ENCODE measurements around the gene WNK4. TPM values are rescaled to one million over a fixed set of nuclear protein-coding genes. Genes with fewer than 3 reads are reported as not detected.
A peak's percentile ranks its signal among the peaks of the same experiment; 100 is the strongest.

The WNK4 gene
- polyA plus RNA-seq, 1 experiment: 2.9 TPM

DNA sequence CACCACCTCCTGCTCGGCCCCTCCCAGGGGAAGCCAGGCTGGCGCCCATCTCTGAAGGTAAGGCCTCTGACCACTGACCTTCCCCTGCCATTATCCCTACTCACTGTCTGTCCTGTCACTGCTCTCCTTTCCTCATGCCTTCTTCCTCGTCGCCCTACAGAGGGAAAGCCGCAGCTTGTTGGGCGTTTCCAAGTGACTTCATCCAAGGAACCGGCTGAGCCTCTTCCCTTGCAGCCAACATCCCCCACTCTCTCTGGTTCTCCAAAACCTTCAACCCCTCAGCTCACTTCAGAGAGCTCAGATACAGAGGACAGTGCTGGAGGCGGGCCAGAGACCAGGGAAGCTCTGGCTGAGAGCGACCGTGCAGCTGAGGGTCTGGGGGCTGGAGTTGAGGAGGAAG lies 15.1 kb downstream of the WNK4 start:
- CTCF ChIA-PET: interaction anchor here (1.0 to 2.4 kb wide), 2 partner anchors 9 to 142 kb away, joined by 4 to 6 read pairs; no protein-coding TSS in a partner anchor
- TF ChIP-seq, protein P1, sequence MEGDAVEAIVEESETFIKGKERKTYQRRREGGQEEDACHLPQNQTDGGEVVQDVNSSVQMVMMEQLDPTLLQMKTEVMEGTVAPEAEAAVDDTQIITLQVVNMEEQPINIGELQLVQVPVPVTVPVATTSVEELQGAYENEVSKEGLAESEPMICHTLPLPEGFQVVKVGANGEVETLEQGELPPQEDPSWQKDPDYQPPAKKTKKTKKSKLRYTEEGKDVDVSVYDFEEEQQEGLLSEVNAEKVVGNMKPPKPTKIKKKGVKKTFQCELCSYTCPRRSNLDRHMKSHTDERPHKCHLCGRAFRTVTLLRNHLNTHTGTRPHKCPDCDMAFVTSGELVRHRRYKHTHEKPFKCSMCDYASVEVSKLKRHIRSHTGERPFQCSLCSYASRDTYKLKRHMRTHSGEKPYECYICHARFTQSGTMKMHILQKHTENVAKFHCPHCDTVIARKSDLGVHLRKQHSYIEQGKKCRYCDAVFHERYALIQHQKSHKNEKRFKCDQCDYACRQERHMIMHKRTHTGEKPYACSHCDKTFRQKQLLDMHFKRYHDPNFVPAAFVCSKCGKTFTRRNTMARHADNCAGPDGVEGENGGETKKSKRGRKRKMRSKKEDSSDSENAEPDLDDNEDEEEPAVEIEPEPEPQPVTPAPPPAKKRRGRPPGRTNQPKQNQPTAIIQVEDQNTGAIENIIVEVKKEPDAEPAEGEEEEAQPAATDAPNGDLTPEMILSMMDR (IDR thresholded peaks at IDR 0.05; ENCODE audit: insufficient read depth, low read depth, low read length): no peak
- Histone ChIP-seq H3K4me3 (ENCODE audit: low read depth, low read length) (no peak overlapping the region), H3K27me3 (ENCODE audit: control insufficient read depth, insufficient read depth, low read length) (no peaks in the 10 kb centered on the region), H3K36me3 (ENCODE audit: control insufficient read depth, insufficient read depth, low read length) (peaks cover 4% of the 10 kb centered on the region; the same call in 1 of the 2 replicates)
- POLR2A ChIA-PET: interaction anchor here (0.6 kb wide), 1 partner anchor 1031 kb away, joined by 21 read pairs; no protein-coding TSS in a partner anchor
- DNase-seq (ENCODE audit: low read depth): no peak

DNA sequence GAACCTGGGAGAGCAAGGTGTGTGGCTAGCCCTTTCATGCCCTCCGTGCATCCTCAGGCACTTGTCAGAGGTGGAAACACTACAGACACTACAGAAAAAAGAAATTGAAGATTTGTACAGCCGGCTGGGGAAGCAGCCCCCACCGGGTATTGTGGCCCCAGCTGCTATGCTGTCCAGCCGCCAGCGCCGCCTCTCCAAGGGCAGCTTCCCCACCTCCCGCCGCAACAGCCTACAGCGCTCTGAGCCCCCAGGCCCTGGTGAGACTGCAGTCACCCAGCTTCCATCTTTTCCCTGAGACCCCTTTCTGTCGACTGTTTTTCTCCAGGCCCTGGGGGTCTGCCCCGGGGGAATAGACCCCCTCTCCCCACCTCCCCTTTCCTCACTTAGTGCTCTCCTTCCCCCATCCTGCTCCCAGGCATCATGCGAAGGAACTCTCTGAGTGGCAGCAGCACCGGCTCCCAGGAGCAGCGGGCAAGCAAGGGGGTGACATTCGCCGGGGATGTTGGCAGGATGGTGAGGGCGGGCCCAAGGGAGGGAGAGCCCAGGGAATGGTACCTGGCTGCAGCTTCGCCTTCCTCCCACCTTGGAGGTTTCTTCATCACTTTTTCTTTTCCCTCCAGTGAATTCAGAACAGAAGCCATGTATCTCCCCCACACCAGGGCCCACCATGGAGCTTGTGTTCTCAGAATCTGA lies 15.8 kb downstream of the WNK4 start:
- ChIA-PET CTCF (interaction anchor here (1.3 to 2.4 kb wide), 3 partner anchors 10 to 28 kb away, joined by 5 to 8 read pairs (median 6); partner anchors contain the start of gene BECN1), POLR2A (no interaction called here)
- Histone ChIP-seq H3K4me3 (ENCODE audit: low read depth, low read length) (no peak overlapping the region), H3K36me3 (ENCODE audit: control insufficient read depth, insufficient read depth, low read length) (peaks cover 4% of the 10 kb centered on the region; the same call in 1 of the 2 replicates), H3K27me3 (ENCODE audit: control insufficient read depth, insufficient read depth, low read length) (no peaks in the 10 kb centered on the region)
- DNase-seq (ENCODE audit: low read depth): no peak
- TF ChIP-seq, protein P1 (IDR thresholded peaks at IDR 0.05; ENCODE audit: insufficient read depth, low read depth, low read length): no peak

DNA sequence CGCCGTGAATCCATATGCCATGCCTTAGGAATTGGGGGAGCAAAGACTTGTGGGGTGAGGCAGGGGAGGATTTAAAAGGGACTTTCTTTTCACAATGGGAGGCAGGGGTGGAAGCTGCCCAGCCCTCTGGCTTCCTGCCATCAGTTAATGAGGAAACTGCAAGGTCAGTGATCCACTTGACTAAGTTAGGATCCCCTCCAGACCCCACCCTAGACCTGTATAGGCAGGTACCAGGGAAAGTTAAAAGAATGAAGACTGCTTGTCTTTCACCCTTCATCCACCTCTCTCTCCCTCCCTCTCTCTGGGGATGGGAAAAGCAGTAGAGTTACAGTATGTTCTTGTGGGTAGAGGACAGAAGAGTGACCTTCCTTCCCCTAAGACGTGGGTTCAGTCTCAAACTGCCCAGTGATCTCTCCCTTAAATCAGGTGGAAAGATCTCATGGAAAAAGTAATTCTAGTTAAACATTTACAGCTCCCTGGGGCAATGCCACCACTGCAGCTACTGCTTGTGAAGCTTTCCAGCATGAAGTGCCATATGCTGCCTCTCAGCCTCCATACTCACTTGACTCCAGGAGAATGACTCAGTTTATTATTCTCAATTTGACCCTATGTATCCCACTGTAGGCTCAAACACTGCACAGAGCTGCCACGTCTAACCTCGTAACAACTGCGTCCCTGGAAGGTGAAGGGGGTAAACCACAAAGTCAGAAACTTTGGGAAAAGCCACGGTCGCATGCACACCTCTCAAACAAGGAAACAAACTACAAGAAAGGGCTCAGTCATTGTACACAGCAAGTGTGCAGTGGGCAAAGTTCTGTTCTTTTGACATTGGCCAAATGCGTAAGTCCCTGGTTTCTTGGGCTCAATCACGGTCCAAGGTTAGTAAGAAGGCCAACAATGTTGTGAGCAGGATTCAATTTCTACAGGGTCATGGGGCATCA lies 16.9 kb downstream of the WNK4 start:
- TF ChIP-seq, protein P1 (IDR thresholded peaks at IDR 0.05; ENCODE audit: insufficient read depth, low read depth, low read length): no peak
- no peaks in the 10 kb centered on the region for H3K27me3 ChIP-seq (ENCODE audit: control insufficient read depth, insufficient read depth, low read length)
- peak overlapping the region; percentile 77 for H3K4me3 ChIP-seq (ENCODE audit: low read depth, low read length)
- ChIA-PET CTCF (interaction anchor here (1.3 to 2.3 kb wide), 2 partner anchors 23 to 27 kb away, joined by 5 to 8 read pairs; partner anchors contain the start of gene BECN1), POLR2A (no interaction called here)
- H3K36me3 ChIP-seq (ENCODE audit: control insufficient read depth, insufficient read depth, low read length): peaks cover 4% of the 10 kb centered on the region; the same call in 1 of the 2 replicates
- no peak for DNase-seq (ENCODE audit: low read depth)

DNA sequence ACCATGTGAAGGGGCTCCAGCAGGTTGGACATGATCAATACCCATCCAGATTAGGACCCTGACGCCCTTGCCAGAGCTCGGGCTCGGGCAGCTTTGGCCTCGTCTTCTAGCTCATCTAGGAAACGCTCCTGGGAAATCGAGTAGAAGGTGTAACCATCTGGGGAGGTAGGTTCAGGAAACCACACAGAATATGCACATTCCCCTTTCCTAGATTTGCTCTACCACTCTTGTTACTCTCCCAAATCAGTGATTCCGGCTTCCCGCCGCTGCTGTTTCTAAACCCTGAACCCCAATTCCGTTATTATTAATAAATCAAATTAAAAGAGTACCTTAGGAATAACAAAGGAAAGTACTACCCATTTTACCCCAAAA lies 17.6 kb downstream of the WNK4 start:
- TF ChIP-seq, protein P1 (IDR thresholded peaks at IDR 0.05; ENCODE audit: insufficient read depth, low read depth, low read length): no peak
- CTCF ChIA-PET: interaction anchor here (1.6 to 2.3 kb wide), 2 partner anchors 22 to 27 kb away, joined by 4 to 8 read pairs; partner anchors contain the start of gene BECN1
- POLR2A ChIA-PET: no interaction called here

More for the DNA sequence above, 17.6 kb downstream of the WNK4 start:
- H3K36me3 ChIP-seq (ENCODE audit: control insufficient read depth, insufficient read depth, low read length): peaks cover 4% of the 10 kb centered on the region; the same call in 1 of the 2 replicates
- DNase-seq (ENCODE audit: low read depth): no peak
- H3K27me3 ChIP-seq (ENCODE audit: control insufficient read depth, insufficient read depth, low read length): no peaks in the 10 kb centered on the region
- H3K4me3 ChIP-seq (ENCODE audit: low read depth, low read length): peak overlapping the region; percentile 77

Data from BJ (cell line).